PFSK-1 (cell line): ENCODE data around the gene OSBPL10.

ENCODE experiments used
- POLR2AphosphoS5 ChIP-seq: IDR thresholded peaks from 2 replicates; pipeline ENCODE4 v1.6.1; 2012; ENCODE audit warnings: low read depth, mild to moderate bottlenecking, control low read depth, low read length, moderate library complexity
- REST ChIP-seq, 2 experiments: IDR thresholded peaks; 2 replicates each; pipeline versions ENCODE4 v1.6.1 to v1.8.0; 2011 to 2012; ENCODE audit warnings: low read depth in 2 of 2, low read length in 2 of 2, control low read depth in 1 of 2, inconsistent platforms in 1 of 2, mild to moderate bottlenecking in 1 of 2, moderate library complexity in 1 of 2; ENCODE audit not compliant: insufficient read depth in 1 of 2
- TAF1 ChIP-seq: IDR thresholded peaks from 2 replicates; pipeline ENCODE4 v1.6.1; 2012; ENCODE audit warnings: low read length, control low read depth, borderline replicate concordance; ENCODE audit not compliant: insufficient read depth

- TF ChIP-seq POLR2AphosphoS5 (no peak), TAF1 (no peak), REST (IDR thresholded peaks at IDR 0.05; ENCODE audit: insufficient read depth in 1 of 2, low read depth in 2 of 2, low read length in 2 of 2) (no peak)
Observed at GRCh38 chr3:31813197-31813596, 167.9 kb downstream of the OSBPL10 start.
